NCI-H1694 (cell line): Measurements from ENCODE around the gene SCFD2.
"Not testable (repeated sequence)": the region's sequence is repeated elsewhere in the genome, so short reads cannot be mapped to it uniquely, and the experiment has no call there.

Experiments
- DNase-seq: peaks from one replicate; lab custom pipeline; 2025; lab: John Stamatoyannopoulos, UW

The SCFD2 gene

DNA sequence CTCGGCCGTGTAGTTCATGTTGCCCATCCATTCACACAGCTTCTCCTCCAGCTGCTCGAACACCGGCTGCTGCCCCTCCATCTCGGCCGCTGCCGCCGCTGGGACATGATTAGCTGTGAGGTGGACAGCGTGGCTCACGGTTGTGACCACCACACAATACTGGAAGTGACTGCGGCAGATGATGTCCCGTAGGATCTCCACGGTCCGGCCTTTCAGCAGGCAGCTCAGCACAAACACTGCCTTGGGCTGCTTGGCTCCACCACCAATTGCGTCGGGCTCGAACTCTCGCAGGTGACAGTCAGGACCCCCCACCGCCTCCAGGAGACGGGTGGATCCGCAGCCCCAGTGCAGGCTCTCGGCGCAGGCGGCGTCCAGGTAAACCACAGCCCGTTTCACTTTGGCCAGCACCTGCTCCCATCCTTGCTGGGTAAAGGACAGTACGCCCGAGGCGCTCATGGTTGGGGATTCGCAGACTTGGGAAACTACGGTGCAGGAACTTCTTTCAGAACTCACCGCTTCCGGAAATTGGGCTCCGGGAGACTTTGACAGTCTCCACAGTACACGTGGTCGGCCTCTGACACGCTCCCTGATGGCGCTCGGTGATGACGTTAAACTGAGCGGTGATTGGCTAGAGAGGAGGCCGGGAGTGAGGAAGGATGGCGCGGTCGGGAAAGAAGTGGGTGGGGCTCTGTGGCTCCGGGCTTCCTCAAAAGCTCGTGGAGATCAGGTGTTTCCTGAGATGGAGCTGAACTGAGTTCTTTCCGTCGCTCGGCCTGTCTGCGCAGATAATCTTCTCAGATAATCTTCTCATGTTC, at the start of gene SCFD2:
TSS of gene SCFD2 (minus strand) at position 576 of the 815 bp plus-strand sequence.
- peak; percentile 89 for DNase-seq

DNA sequence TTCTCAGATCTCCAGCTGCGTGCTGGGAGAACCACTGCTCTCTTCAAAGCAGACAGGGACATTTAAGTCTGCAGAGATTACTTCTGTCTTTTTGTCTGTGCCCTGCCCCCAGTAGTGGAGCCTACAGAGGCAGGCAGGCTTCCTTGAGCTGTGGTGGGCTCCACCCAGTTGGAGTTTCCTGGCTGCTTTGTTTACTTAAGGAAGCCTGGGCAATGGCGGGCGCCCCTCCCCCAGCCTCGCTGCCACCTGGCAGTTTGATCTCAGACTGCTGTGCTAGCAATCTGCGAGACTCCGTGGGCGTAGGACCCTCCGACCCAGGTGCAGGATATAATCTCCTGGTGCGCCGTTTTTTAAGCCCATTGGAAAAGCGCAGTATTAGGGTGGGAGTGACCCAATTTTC, 43.6 kb upstream of the SCFD2 start:
- not testable (repeated sequence) for DNase-seq

DNA sequence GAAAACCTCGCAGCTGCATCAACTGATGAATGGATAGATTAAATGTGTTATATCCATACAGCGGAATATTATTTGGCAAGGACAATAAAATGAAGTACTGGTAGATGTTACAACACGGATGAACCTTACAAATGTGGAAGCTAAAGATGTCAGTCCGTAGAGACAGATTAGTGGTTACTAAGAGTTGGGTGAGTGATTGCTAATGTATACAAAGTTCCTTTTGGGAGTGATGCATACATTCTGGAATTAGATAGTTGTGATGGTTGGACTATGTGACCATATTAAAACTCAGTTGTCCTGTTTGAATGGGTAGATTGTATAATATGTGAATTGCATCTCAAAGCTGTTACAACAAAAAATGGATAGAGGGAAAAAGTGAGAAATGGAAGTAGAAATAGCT, 14.4 kb upstream of the SCFD2 start:
- DNase-seq = no peak

- no peak for DNase-seq
Measured at GRCh38 chr4:53378171-53378482, 12.3 kb upstream of the SCFD2 start.

DNA sequence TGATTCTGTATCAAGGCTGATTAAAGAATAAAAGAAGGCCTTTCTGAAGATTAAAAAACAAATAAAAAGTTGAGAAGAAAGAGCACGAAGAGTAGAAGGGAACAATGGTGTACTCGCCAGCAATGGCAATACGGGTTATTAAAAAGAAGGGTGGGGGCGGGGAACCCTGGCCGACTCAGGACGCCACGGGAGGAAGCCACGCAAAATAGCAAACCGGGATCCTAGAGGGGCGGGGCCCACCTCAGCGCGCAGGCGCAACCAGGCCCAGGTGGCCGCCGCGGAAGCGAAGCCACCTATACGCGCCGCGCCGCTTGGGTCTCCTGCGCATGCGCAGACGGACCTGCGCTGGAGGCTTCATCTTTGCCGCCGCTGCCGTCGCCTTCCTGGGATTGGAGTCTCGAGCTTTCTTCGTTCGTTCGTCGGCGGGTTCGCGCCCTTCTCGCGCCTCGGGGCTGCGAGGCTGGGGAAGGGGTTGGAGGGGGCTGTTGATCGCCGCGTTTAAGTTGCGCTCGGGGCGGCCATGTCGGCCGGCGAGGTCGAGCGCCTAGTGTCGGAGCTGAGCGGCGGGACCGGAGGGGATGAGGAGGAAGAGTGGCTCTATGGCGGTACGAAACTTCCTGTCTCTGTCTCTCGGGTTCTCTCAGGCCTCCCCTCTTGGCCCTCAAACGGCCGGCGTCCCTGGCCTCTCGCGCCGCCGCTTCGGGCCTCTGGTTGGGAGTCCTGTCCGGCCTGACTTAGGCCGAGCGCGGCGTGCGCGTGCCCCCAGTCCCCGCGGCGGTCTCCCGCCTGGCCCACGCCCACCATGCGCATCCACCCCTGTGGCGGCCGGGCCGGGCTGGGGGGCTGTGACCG, 11.7 kb upstream of the SCFD2 start, which contains the start of gene FIP1L1:
TSS of gene FIP1L1 (plus strand) at position 323 of the 852 bp plus-strand sequence. CDS start at position 521, 198 bp downstream.
- DNase-seq = peak; percentile 76

- no peak for DNase-seq
Measured at GRCh38 chr4:53376900-53377299, 11.0 kb upstream of the SCFD2 start.

DNA sequence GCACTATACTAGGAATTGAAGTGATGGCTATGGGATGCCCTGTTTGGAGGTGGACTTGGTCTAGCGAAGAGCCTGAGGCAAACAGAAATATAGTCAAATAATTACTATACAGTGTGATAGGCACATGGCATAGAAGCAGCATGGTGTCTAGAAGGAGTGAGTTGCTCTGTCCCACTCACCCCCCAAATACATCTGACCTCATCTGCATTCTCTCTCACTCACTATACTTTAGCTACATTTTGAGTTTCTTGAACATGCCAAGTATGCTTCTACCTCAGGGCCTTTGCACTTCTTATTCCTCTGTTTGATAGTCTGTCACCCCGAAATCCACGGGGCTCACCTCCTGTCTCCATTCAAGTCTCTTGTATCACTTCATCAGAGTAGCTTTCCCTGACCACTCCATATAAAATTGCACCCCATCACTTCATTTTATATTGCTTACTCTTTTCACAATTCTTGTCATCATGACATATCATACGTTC, 9.0 kb upstream of the SCFD2 start:
- no peak for DNase-seq

GRCh38 chr4:53371843-53372521, 6.1 kb upstream of the SCFD2 start:
- DNase-seq = no peak

DNA sequence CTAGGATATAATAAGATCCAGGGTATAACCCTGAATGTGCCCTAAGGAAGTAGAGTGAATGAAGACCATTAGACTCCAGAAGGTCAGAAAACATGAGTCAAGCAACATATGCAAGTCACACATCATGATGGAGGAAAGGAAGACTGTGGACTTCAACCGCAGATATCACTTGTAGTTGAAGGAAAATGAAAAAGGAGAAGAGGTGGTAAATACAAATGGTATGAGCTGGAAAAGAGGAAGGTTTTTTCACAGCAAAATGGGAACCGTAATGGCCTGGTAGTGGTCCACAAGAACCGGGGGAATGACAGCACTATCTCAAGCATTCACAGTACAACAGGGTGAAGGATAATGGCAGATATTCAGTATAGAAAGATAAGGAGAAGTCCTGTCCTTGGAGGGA, 5.2 kb upstream of the SCFD2 start:
- DNase-seq = no peak

GRCh38 chr4:53367721-53368120, 1.9 kb upstream of the SCFD2 start:
- DNase-seq = no peak

DNA sequence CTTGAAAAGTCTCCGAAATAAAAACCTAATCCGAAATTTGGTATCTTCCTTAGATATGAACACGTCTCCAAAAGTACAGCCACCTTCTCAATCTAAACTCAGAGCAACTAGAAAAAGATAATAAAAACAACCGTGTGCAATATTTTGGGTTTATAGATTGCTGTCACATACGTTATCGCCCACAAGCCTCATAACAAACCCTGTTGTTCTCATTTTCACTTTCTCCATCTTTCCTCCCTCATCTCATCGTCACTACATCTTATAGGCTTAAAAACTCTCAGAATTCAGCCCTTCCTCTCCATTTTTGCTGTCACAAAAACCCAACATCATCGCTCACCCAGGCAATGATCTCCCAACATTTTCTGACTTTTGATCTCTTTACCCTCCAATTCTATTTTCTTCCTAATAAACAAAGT, 448 bp upstream of the SCFD2 start:
- no peak for DNase-seq

DNA sequence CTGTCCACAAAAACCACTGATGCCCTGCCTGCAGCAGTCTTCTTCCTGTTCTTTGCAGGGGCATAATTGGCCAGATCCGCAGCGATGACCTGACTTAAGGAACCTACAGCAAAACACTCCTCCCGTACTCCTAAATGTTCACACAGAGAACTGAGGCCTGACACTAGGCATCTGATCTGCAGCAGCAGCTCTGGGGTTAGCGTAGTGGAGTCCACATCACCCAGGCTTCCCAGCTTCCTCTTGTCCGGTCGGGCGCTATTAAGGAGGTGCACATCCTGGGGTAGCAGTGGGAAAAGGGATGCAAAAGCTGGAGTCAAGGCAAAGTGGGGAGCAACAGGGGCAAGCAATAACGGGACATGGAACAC, 758 bp downstream of the SCFD2 start:
- no peak for DNase-seq

- DNase-seq = no peak
Measured at GRCh38 chr4:53364624-53365023, 1.2 kb downstream of the SCFD2 start.

DNA sequence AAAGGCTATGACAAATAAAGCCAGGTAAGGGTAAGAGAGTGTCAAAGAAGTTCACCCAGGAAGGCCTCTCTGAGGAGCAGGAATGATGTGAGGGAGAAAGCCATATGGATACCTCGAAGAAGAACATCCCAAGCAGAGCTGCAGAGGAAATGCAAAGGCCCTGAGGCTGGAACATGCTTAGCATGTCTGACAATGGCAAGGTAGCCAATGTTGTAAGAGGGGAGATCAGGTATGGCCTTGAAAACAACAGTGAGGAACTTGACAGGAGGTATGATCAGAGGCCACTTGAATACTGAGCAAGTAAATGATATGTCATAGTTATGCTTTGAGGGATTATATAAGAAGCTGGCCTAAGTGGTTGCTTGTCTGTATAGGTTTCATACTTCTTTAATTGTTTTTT, 3.8 kb downstream of the SCFD2 start:
- no peak for DNase-seq

DNA sequence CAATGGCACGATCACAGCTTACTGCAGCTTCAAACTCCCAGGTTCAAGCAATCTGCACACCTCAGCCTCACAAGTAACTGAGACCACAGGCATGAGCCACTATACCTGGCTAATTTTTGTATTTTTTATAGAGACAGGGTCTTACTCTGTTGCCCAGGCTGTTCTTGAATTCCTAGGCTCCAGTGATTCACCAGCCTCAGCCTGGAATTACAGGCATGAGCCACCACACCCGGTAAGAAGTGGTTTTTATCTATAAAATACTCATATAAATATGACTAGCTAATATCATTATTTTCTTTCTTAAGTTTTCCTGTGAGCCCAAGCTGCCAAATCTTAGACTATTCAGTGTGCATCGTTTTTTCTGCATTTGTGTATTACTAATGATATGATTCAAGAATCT, 4.4 kb downstream of the SCFD2 start:
- DNase-seq = no peak

GRCh38 chr4:53355930-53356521, 9.8 kb downstream of the SCFD2 start:
- no peak for DNase-seq

- no peak for DNase-seq
Measured at GRCh38 chr4:53354012-53354722, 11.7 kb downstream of the SCFD2 start.

GRCh38 chr4:53349091-53349491, 16.8 kb downstream of the SCFD2 start:
- DNase-seq = no peak

DNA sequence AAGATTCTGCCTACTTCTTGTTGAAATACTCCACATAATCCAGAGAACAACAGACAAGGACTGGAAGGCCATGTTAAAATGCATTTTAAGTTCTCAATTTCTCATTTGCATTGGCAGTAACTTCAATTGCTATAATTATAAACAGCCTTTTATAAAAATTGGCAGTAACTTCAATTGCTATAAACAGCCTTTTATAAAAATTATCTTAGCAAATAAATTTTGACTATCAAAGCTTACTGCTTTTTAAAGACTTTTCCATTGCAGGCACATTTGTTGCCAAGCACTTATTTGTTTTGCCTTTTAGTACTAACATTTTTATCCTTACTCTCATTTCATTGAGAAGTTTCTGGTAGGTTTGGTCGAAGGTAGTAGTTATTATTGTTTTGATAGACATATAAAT, 17.8 kb downstream of the SCFD2 start:
- no peak for DNase-seq

- no peak for DNase-seq
Measured at GRCh38 chr4:53346920-53347852, 18.7 kb downstream of the SCFD2 start.
